ENCODE measurements around the gene SCAF8. TPM values are rescaled to one million over a fixed set of nuclear protein-coding genes. Genes with fewer than 3 reads are reported as not detected.

SCAF8 gene
- total and polyA plus RNA-seq, 2 of the 8 experiments (the other 6 are each of a cell fraction or from before 2014, with no cell fraction given): 20.3 to 46.3 TPM

- no peak overlapping the region for H3K4me2 ChIP-seq (ENCODE audit: insufficient read depth in 1 of 2, low read depth in 2 of 2, low read length in 2 of 2)
- no peak overlapping the region for H4K5ac ChIP-seq (ENCODE audit: insufficient read length, low read depth, low read length)
- no peak overlapping the region for H3K4me3 ChIP-seq (ENCODE audit: extremely low read depth in 1 of 4, insufficient read depth in 2 of 4, low read depth in 3 of 4, low read length in 4 of 4)
- no peak overlapping the region for H4K8ac ChIP-seq (ENCODE audit: extremely low read depth, insufficient read depth, low read length)
- H3K9me3 ChIP-seq (ENCODE audit: insufficient read depth in 2 of 2, low read depth in 1 of 2, low read length in 1 of 2): no peaks in the 10 kb centered on the region
- H2BK20ac ChIP-seq (ENCODE audit: low read length): no peak overlapping the region
- H4K20me1 ChIP-seq (replicated peaks in 1 of 2; ENCODE audit: control insufficient read depth in 1 of 2, insufficient read depth in 2 of 2, low read length in 2 of 2): peaks cover 0 to 7% of the 10 kb centered on the region in 2 experiments
- H3K79me1 ChIP-seq (ENCODE audit: low read depth, low read length): peaks cover 3% of the 10 kb centered on the region; the same call in 1 of the 2 replicates
- peaks cover 0 to 15% (median 3%) of the 10 kb centered on the region in 4 experiments; a peak in 3 of 8 replicates for H3K36me3 ChIP-seq (ENCODE audit: control insufficient read depth in 2 of 4, insufficient read depth in 4 of 4, low read length in 3 of 4)
- no peak overlapping the region for H2BK12ac ChIP-seq (ENCODE audit: low read depth, low read length)
- H3K18ac ChIP-seq (ENCODE audit: extremely low read depth, low read length): no peak overlapping the region
- no peak overlapping the region for H2BK120ac ChIP-seq (replicated peaks; ENCODE audit: low read depth, low read length)
- DNase-seq (ENCODE audit: low read depth in 1 of 2, low spot score in 2 of 2) (no peak), FAIRE-seq (no peak)
- ChIA-PET CTCF (ENCODE audit: partially characterized antibody) (interaction anchor here (0.9 kb wide), 1 partner anchor 109 kb away, joined by 4 read pairs; no protein-coding TSS in a partner anchor), POLR2A (ENCODE audit: partially characterized antibody) (no interaction called here)
- peaks cover 0 to 7% (median 0%) of the 10 kb centered on the region in 4 experiments; a peak in 1 of 7 replicates for H3K4me1 ChIP-seq (replicated peaks in 1 of 4; ENCODE audit: control insufficient read depth in 3 of 4, insufficient read depth in 4 of 4, low read length in 3 of 4)
- H2BK5ac ChIP-seq (ENCODE audit: low read depth, low read length): no peak overlapping the region
- no peak overlapping the region for H2AFZ ChIP-seq (ENCODE audit: low read length)
- no peak overlapping the region for H2BK15ac ChIP-seq (ENCODE audit: low read length)
- no peak overlapping the region for H3K27ac ChIP-seq (ENCODE audit: low read depth, low read length)
- no peak overlapping the region for H4K91ac ChIP-seq (replicated peaks; ENCODE audit: insufficient read length, low read length)
- no peak overlapping the region for H3K4ac ChIP-seq (replicated peaks; ENCODE audit: insufficient read length, low read depth, low read length)
- no peaks in the 10 kb centered on the region for H3K23me2 ChIP-seq (ENCODE audit: low read depth, low read length)
- H2AK5ac ChIP-seq (ENCODE audit: low read depth, low read length): no peak overlapping the region
- no peak overlapping the region for H3K9ac ChIP-seq (replicated peaks in 1 of 4; ENCODE audit: extremely low read depth in 1 of 4, low read depth in 3 of 4, low read length in 3 of 4)
- H3K56ac ChIP-seq (replicated peaks; ENCODE audit: insufficient read length, low read depth, low read length): no peak overlapping the region
- 87% methylated on average over 2 of the region's 2 CpGs; no CpG with 5 or more reads in 1 of the 2 experiments for WGBS, 2 experiments (ENCODE audit: extremely low coverage in 1 of 2, insufficient coverage in 1 of 2, insufficient read length in 1 of 2, insufficient replicate concordance in 2 of 2, low coverage in 1 of 2, low lambda C conversion rate in 2 of 2, missing lambda C conversion rate in 1 of 2)
- H3K14ac ChIP-seq (ENCODE audit: insufficient read length): no peak overlapping the region
- no peaks in the 10 kb centered on the region for H3K27me3 ChIP-seq (replicated peaks in 1 of 4; ENCODE audit: control insufficient read depth in 3 of 4, extremely low read depth in 1 of 4, insufficient read depth in 3 of 4, low read length in 3 of 4)
- H3K23ac ChIP-seq (ENCODE audit: insufficient read length): no peak overlapping the region
- peaks cover 0 to 72% of the 10 kb centered on the region in 2 experiments; a peak in 3 of 4 replicates for H3K79me2 ChIP-seq (ENCODE audit: control insufficient read depth in 1 of 2, insufficient read depth in 2 of 2, low read length in 2 of 2)
- TF ChIP-seq CEBPB (IDR thresholded peaks at IDR 0.05; ENCODE audit: low read depth, low read length) (no peak), RXRA (IDR thresholded peaks at IDR 0.05; ENCODE audit: insufficient read depth, low read depth, low read length) (no peak), BRCA1 (IDR thresholded peaks at IDR 0.05; ENCODE audit: low read depth, low read length) (no peak), TEAD4 (IDR thresholded peaks at IDR 0.05; ENCODE audit: low read depth, low read length) (no peak), SRF (IDR thresholded peaks at IDR 0.05; ENCODE audit: low read depth, low read length) (no peak), E2F6 (IDR thresholded peaks at IDR 0.05) (no peak), KDM1A (IDR thresholded peaks at IDR 0.05; ENCODE audit: borderline replicate concordance, low read length) (no peak), CBX5 (IDR thresholded peaks at IDR 0.05; ENCODE audit: low read depth, low read length) (no peak), POLR2A (IDR thresholded peaks at IDR 0.05; ENCODE audit: control extremely low read depth in 1 of 2, low read depth in 2 of 2, low read length in 2 of 2) (no peak), EP300 (IDR thresholded peaks at IDR 0.05; ENCODE audit: borderline replicate concordance in 1 of 2, low read depth in 2 of 2, low read length in 2 of 2) (no peak), ATF3 (IDR thresholded peaks at IDR 0.05; ENCODE audit: insufficient read depth, low read depth, low read length) (no peak)
- TF ChIP-seq, protein P1, sequence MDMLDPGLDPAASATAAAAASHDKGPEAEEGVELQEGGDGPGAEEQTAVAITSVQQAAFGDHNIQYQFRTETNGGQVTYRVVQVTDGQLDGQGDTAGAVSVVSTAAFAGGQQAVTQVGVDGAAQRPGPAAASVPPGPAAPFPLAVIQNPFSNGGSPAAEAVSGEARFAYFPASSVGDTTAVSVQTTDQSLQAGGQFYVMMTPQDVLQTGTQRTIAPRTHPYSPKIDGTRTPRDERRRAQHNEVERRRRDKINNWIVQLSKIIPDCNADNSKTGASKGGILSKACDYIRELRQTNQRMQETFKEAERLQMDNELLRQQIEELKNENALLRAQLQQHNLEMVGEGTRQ (IDR thresholded peaks at IDR 0.05; ENCODE audit: low read length): no peak
These were observed 51.9 kb downstream of the SCAF8 start for GRCh38 chr6:154785075-154785474.
